HepG2 (cell line): Measurements from ENCODE around the gene FNDC3B.

ENCODE experiments used
- HDAC2 ChIP-seq: sonication (generic); formaldehyde crosslinking; IDR thresholded peaks from 2 replicates; pipeline ENCODE4 v1.4.0; 2020; ENCODE audit warnings: missing genetic modification reagents
- MAFG ChIP-seq: sonication (generic); formaldehyde crosslinking; IDR thresholded peaks from 2 replicates; pipeline ENCODE4 v1.5.1; 2020; ENCODE audit warnings: mild to moderate bottlenecking, missing genetic modification reagents
- MXD3 ChIP-seq: IDR thresholded peaks from 2 replicates; pipeline ENCODE4 v1.6.1; 2016; ENCODE audit warnings: mild to moderate bottlenecking, missing biosample characterization, missing genetic modification reagents
- NONO ChIP-seq, 2 experiments: fragments of 450-650 bp in 1 of 2; sonication (generic) in 1 of 2; formaldehyde crosslinking in 1 of 2; IDR thresholded peaks in 1 of 2; conservative IDR thresholded peaks in 1 of 2; 2 replicates each; pipeline versions ENCODE4 v1.6.1 to v1.8.0; 2017 to 2022; ENCODE audit warnings: mild to moderate bottlenecking in 1 of 2, missing genetic modification reagents in 1 of 2, moderate library complexity in 1 of 2

GRCh38 chr3:172330413-172330812 lies 291.0 kb downstream of the FNDC3B start:
- TF ChIP-seq NONO (IDR thresholded peaks at IDR 0.05) (no peak), NONO (CRISPR knock-in tag; conservative IDR thresholded peaks at IDR 0.05) (no peak), MXD3 (CRISPR knock-in tag) (no peak), MAFG (no peak), HDAC2 (CRISPR knock-in tag) (no peak)
